ENCODE results near the gene TLE4.
"Not testable (repeated sequence)": the region's sequence is repeated elsewhere in the genome, so short reads cannot be mapped to it uniquely, and the experiment has no call there.

The TLE4 gene

DNA sequence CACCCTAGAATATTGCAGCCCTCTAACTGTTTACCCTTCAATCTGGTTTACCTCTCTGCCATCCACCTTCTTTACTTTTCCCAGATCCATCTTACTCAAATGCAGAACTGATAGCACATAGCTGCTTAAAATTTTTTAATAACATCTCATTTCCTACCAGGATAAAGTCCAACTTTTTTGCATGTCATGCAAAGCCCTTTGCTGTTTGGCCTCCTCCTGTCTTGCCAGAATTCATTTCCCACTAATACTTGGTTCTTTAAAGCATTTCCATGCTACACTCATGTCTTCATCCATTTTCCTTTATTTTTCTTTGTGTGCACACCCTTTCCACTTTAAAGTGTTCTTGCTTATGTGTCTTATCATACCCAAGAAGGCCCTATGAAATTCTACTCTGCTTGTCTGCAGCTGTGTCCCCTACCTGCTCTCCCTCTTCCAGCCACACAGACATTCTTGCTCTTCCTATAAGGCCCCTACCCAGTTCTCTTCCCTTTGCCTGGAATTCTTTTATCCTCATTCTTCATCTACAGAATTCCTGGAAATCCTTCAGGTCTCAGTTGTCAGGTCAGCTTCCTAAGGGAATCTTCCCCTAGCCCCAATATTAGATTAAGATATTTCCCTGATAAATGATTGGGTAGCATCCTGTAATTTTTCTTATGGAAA is 50.3 kb downstream of the TLE4 start:
- intact Hi-C loops (cut with micrococcal nuclease): loop anchor here (5.0 kb wide), 1 partner anchor 40 kb away; no protein-coding TSS in a partner anchor
- Mint-ChIP-seq H3K36me3 (ENCODE audit: low read depth) (peaks cover 5% of the 10 kb centered on the region), H3K9me3 (no peaks in the 10 kb centered on the region), H3K4me1 (ENCODE audit: low read depth) (peaks cover 37% of the 10 kb centered on the region), H3K27me3 (no peaks in the 10 kb centered on the region), H3K27ac (peak overlapping the region; percentile 16), H3K4me3 (no peak overlapping the region)

DNA sequence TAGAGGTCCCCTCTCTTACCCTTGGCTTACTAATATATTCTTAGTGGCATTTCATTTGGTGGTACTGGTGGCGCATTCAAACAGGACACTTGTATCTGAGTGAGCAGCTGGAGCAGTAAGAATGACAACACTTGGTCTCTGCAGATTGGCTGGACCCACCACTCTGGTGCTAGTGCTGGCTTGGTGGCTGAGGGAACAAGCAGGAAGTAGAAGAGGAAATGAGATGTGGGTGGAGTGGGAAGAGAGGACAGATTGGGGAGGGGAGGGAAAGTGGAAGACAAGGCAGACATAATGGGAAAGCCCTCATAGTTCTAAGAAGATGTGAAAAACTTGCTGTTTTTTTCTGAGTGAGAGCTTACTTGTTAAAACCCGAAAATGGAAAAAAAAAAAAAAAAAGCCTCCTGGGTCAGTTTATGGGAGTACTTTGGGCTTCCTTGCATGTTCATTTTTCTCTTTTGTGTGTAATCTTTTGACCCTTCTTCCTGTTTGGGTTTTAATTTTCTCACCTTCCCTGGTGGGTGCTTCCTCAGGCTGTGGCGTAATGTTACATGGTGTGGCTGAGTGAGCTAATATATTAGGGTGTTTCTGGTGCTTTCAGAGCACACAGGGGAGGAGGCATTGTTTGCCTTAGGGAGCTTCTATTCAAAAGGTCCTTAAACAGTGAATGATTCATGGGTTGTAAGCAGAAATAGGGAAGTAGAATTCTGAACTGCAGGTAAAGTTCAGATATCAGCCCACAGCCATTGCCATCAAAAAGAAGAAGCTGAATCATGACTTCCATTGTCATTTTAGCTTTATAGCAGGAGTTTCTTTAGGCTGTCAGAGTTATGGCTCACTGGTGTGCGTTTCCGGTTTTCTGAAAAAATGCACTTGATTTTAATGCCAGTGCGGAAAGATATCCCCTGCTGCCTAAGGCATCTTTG is 52.3 kb downstream of the TLE4 start:
- peaks cover 23% of the 10 kb centered on the region for H3K36me3 Mint-ChIP-seq (ENCODE audit: low read depth)
- no peaks in the 10 kb centered on the region for H3K9me3 Mint-ChIP-seq
- peaks cover 48% of the 10 kb centered on the region for H3K4me1 Mint-ChIP-seq (ENCODE audit: low read depth)
- peak overlapping the region; percentile 53 for H3K4me3 Mint-ChIP-seq
- H3K27ac Mint-ChIP-seq: peak overlapping the region; percentile 73
- intact Hi-C loops (cut with micrococcal nuclease): loop anchor here (5.0 kb wide), 1 partner anchor 42 kb away; no protein-coding TSS in a partner anchor
- H3K27me3 Mint-ChIP-seq: no peaks in the 10 kb centered on the region

DNA sequence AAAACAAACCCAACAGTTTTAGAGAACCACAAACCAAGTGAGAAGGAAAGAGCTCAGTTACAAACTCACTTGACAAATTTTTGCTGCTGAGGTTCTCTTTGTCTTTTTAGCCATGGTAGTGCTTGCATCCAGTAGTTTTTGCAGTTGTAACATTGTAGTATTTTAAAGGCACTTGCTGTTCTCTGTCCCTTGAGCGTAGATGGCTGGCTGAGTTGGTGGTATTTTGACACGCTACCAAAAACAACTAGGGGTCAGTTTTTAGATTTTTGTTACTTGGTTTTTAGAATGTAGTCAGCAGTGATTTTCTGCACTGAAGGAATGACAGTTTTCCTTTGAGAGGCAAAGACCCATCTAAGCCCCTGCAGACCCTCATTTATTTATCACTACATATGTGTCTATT is 58.0 kb downstream of the TLE4 start:
- H3K4me3 Mint-ChIP-seq: no peak overlapping the region
- peaks cover 42% of the 10 kb centered on the region for H3K36me3 Mint-ChIP-seq (ENCODE audit: low read depth)
- H3K27ac Mint-ChIP-seq: no peak overlapping the region
- H3K27me3 Mint-ChIP-seq: no peaks in the 10 kb centered on the region
- no peaks in the 10 kb centered on the region for H3K9me3 Mint-ChIP-seq
- H3K4me1 Mint-ChIP-seq (ENCODE audit: low read depth): peaks cover 32% of the 10 kb centered on the region
- intact Hi-C loops (cut with micrococcal nuclease): no loop called here

DNA sequence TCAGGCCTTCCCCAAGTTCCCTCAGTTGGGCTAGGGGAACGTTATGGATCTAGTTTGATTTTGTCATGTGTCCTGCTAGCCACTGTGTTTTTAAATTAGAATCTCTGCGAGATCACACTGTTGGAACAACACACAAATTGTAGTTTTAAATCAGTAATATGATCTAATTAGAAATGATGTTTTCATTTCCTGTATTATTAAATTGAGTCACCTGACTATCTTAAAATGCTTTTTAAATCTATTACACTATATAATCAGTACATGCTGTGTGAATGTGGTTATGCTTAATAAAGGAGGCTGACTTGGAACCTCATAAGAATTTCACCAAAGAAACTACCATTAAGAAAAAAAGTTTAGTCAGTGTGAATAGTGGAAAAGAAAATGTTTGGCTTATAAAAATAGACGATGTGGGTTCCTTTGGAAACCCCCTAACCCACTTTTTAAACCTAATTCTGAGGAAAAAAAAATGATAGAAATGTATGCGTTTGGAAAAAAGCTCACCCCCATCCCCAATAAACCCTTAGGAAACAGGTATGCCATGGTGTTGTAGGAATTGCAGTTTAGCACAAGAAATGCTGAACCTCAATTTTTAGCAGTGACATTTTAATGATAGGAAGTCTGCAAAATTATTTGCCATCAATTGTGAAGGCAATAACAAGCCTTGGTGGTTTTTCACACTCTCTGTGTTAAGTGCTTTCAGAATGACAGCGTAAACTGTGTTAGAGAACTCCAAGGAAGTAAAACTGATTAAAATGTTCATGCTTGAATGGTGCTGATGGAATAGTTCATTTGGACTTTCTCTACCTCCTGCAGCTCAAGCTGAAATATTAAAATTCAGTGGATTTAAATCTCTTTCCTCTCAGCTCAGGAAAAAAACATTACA is 59.0 kb downstream of the TLE4 start:
- no peaks in the 10 kb centered on the region for H3K9me3 Mint-ChIP-seq
- H3K4me3 Mint-ChIP-seq: no peak overlapping the region
- peaks cover 40% of the 10 kb centered on the region for H3K4me1 Mint-ChIP-seq (ENCODE audit: low read depth)
- H3K36me3 Mint-ChIP-seq (ENCODE audit: low read depth): peaks cover 48% of the 10 kb centered on the region
- intact Hi-C loops (cut with micrococcal nuclease): no loop called here
- H3K27ac Mint-ChIP-seq: no peak overlapping the region
- no peaks in the 10 kb centered on the region for H3K27me3 Mint-ChIP-seq

DNA sequence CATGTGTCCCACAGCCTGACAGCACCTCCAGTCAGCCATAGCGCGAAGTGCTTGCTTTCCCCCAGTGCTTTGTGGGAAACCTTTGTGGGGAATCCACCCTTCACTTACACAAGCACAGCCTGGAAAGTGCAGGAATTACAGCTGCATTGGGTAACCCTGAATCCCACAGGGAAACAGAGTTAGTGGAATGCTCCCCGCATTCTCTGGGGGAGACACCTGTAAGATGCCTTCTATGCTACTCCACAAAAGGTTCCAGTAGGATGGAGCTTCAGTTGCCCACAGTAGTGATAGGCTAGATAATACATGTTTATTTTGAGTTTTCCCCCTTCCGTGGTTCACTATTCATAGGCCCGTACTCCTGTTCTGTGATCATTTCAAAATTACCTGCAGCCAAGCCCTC is 60.3 kb downstream of the TLE4 start:
- Mint-ChIP-seq H3K4me1 (ENCODE audit: low read depth) (peaks cover 48% of the 10 kb centered on the region), H3K9me3 (no peaks in the 10 kb centered on the region), H3K27ac (no peak overlapping the region), H3K36me3 (ENCODE audit: low read depth) (peaks cover 61% of the 10 kb centered on the region), H3K4me3 (no peak overlapping the region), H3K27me3 (no peaks in the 10 kb centered on the region)
- intact Hi-C loops (cut with micrococcal nuclease): no loop called here

DNA sequence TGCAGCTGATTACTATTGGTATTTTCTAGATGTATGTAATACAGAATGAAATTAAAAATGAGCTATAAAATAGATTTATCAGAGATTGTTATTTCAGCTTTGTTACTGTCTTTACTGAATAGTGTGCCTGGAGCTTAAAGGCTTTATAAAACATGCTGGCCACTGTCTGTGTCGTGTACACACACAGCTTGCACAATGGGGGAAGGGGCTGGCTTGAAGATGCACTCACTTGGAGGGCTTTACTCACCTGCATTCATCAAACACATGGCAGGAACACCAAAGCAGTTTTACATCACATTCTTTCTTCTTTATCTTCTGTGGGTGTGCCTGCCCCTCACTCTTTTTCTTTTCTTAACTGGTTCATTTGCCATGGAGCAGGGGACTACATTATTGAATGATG is 60.9 kb downstream of the TLE4 start:
- no peaks in the 10 kb centered on the region for H3K27me3 Mint-ChIP-seq
- peaks cover 48% of the 10 kb centered on the region for H3K4me1 Mint-ChIP-seq (ENCODE audit: low read depth)
- H3K9me3 Mint-ChIP-seq: no peaks in the 10 kb centered on the region
- H3K27ac Mint-ChIP-seq: no peak overlapping the region
- no peak overlapping the region for H3K4me3 Mint-ChIP-seq
- intact Hi-C loops (cut with micrococcal nuclease): no loop called here
- H3K36me3 Mint-ChIP-seq (ENCODE audit: low read depth): peaks cover 61% of the 10 kb centered on the region

DNA sequence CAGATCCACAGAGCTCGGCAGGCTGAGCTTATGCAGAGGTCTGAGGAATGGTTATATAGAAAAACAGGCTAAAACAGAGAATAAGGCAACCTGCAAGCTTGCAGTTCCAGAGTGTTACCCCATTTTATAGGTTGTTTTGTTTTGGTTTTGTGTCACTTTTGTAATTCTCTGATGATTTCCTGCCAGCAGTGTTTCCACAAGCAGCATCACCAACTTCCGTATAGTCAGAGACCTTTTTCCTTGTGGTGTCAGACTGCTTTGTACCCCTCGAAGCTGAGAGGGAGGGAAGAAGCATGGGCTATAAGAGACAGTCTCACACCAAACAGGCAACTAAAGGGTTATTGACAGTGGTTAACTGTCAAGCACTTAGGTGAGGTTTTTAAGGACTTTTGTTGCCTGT is 61.8 kb downstream of the TLE4 start:
- H3K9me3 Mint-ChIP-seq: peaks cover 1% of the 10 kb centered on the region
- peaks cover 57% of the 10 kb centered on the region for H3K36me3 Mint-ChIP-seq (ENCODE audit: low read depth)
- H3K4me3 Mint-ChIP-seq: no peak overlapping the region
- peaks cover 42% of the 10 kb centered on the region for H3K4me1 Mint-ChIP-seq (ENCODE audit: low read depth)
- no peaks in the 10 kb centered on the region for H3K27me3 Mint-ChIP-seq
- H3K27ac Mint-ChIP-seq: no peak overlapping the region
- intact Hi-C loops (cut with micrococcal nuclease): no loop called here

DNA sequence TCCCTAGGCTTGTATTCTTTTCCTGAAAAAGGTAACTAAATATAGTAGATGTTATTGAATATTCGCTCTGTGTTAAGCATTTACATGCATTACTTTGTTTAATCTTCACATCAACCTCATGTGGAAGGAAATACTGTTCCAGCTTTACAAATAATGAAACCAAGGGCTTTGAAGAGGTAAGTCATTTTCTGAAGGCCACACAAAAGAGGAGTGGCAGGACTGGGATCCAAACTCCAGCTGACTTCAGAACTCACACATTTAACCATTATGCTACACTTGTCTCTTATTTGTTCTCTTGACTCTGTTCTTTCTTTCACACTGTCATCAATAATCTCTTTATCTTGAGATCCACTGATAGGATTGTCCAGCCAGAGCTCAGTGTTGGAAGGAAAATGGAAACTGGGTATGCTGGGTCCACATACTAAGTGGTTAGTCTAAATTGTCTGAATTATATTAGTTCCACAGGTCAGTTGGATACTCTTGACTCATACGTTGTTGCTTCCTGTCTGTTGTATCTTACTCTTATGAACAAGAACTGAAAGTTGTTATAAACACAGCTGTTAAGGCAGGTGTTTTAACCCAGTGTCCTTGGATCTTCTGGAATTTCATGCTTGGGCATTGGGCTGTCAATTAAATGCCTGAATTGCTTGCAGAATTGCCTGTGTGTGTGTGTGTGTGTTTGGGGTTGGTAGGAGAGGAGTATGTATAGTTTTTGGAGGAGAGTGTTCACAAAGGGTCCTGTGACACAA is 65.6 kb downstream of the TLE4 start:
- H3K36me3 Mint-ChIP-seq (ENCODE audit: low read depth): peaks cover 48% of the 10 kb centered on the region
- H3K27me3 Mint-ChIP-seq: no peaks in the 10 kb centered on the region
- H3K27ac Mint-ChIP-seq: no peak overlapping the region
- H3K4me1 Mint-ChIP-seq (ENCODE audit: low read depth): peaks cover 57% of the 10 kb centered on the region
- intact Hi-C loops (cut with micrococcal nuclease): no loop called here
- H3K4me3 Mint-ChIP-seq: no peak overlapping the region
- H3K9me3 Mint-ChIP-seq: peaks cover 7% of the 10 kb centered on the region

DNA sequence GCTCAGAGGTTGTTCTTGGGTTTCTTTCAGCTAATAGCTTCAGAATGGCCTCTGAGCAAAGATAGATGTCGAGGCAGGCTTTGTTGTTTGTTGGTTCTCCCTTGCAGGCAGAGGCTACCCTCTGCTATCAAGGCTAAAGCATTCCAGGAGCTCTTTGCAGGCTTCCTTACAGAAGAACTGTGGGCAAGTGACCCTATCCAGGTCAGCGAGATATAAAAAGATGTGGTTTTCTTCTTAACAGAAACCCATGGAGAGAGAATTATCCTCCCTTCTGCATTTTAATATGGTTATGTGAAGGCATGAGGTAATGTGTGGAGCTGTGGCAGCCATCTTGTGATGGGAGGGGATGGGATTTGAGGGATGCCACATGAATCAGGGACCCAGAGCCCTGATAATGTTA is 67.0 kb downstream of the TLE4 start:
- H3K27me3 Mint-ChIP-seq: no peaks in the 10 kb centered on the region
- peaks cover 51% of the 10 kb centered on the region for H3K36me3 Mint-ChIP-seq (ENCODE audit: low read depth)
- H3K4me1 Mint-ChIP-seq (ENCODE audit: low read depth): peaks cover 47% of the 10 kb centered on the region
- intact Hi-C loops (cut with micrococcal nuclease): no loop called here
- H3K9me3 Mint-ChIP-seq: peaks cover 19% of the 10 kb centered on the region
- H3K27ac Mint-ChIP-seq: no peak overlapping the region
- no peak overlapping the region for H3K4me3 Mint-ChIP-seq

DNA sequence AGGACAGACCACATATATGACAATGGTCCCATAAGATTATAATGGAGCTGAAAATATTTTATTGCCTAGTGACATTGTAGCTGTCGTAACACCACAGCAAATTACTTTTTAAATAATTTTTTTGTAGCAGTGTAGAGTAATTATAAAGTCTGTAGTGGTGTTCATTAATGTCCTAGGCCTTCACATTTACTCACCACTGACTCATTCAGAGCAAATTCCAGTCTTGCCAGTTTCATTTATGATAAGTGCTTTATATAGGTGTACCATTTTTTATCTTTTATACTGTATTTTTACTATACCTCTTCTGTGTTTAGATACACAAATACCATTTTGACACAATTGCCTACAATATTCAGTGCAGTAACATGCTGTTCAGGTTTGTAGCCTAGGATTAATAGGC is 67.6 kb downstream of the TLE4 start:
- Mint-ChIP-seq H3K4me3 (no peak overlapping the region), H3K4me1 (ENCODE audit: low read depth) (peaks cover 47% of the 10 kb centered on the region), H3K36me3 (ENCODE audit: low read depth) (peaks cover 56% of the 10 kb centered on the region), H3K27me3 (no peaks in the 10 kb centered on the region), H3K27ac (no peak overlapping the region), H3K9me3 (peaks cover 24% of the 10 kb centered on the region)
- intact Hi-C loops (cut with micrococcal nuclease): no loop called here

DNA sequence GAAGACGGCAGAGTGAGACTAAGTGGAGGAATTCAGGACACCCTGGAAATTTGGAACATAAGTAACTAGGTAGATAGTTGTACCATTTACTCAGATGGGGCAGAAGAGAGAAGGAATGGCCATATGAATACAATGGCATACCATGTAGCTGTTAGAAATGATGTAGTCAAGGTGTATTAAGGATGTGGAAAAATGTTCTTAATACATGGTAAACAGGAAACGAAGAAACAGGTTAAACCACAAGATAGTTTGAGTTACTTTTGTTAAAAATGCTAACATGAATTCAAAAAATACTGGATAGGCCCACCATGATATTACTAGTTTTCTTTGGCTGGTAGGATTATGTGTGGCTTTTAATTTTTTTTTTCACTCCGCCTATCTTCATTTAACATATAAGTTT is 68.3 kb downstream of the TLE4 start:
- peaks cover 30% of the 10 kb centered on the region for H3K9me3 Mint-ChIP-seq
- peaks cover 49% of the 10 kb centered on the region for H3K4me1 Mint-ChIP-seq (ENCODE audit: low read depth)
- peaks cover 63% of the 10 kb centered on the region for H3K36me3 Mint-ChIP-seq (ENCODE audit: low read depth)
- intact Hi-C loops (cut with micrococcal nuclease); H3K27me3 Mint-ChIP-seq; H3K27ac Mint-ChIP-seq; H3K4me3 Mint-ChIP-seq: not testable (repeated sequence)

DNA sequence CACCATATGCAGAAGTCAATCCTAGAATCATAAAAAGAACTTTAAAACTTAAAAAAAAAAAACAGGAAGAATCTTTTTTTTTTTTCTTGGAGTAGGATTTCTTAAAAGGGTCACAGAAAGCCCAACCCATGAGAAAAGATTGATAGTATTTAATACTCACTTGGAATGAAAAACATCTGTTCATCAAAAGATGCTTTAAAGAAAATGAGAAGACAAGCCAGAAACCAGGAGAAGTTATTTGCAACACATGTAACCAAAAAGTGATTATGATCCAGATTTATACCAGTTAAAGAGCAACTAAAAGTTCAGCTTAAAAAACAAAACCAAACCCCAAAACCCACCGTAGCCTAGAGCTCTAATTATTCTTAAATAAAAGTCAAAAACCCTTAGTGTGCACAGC is 69.3 kb downstream of the TLE4 start:
- Mint-ChIP-seq H3K4me3 (no peak overlapping the region), H3K27ac (peak overlapping the region; percentile 61), H3K36me3 (ENCODE audit: low read depth) (peaks cover 53% of the 10 kb centered on the region), H3K27me3 (no peaks in the 10 kb centered on the region), H3K9me3 (peaks cover 30% of the 10 kb centered on the region), H3K4me1 (ENCODE audit: low read depth) (peaks cover 41% of the 10 kb centered on the region)
- intact Hi-C loops (cut with micrococcal nuclease): no loop called here

DNA sequence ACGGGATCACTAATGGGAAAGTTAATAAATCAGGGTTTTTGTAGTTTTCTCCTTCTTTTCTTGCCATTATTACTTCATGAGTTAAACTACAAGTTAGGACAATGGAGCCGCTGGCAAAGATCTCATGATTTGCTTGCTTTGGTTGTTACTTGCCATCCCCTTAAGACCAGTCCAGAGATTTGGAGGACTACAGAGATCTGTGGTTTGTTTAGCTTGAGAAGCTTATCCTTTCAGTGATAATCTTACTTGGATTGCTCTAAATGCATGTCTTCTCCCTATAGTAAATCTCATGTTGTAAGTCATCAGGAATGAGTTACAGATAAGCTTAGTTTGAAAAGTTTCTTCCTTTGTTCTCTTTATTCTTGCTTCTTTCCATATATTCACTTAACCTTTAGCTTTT is 70.9 kb downstream of the TLE4 start:
- intact Hi-C loops (cut with micrococcal nuclease): no loop called here
- Mint-ChIP-seq H3K27ac (no peak overlapping the region), H3K27me3 (no peaks in the 10 kb centered on the region), H3K9me3 (peaks cover 30% of the 10 kb centered on the region), H3K4me1 (ENCODE audit: low read depth) (peaks cover 31% of the 10 kb centered on the region), H3K36me3 (ENCODE audit: low read depth) (peaks cover 37% of the 10 kb centered on the region), H3K4me3 (no peak overlapping the region)
